Measurements from ENCODE around the gene ACAN.

Gene ACAN

DNA sequence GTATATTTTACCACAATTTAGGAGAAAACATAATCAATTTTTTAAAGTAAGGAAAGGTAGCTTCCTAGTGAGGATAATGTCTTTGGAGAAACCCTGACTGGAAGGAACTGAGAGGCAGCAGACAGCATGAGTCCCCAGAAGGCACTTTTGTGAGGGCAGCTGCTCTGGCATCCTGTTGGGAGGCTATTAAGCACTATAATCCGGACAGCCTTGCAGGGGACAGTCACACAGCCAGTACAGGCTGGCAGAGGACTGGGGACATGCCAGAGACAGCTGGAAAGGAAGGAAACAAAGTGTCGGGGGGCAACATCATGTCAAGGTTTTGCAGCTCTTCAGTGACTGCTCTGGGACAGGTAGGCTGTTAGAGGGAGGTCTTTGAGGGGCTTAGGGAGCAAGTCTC lies 15.7 kb downstream of the ACAN start:
- no peak overlapping the region for H3K4me3 ChIP-seq (ENCODE audit: control insufficient read depth, low read depth, low read length)
- no peak for DNase-seq (ENCODE audit: low read depth)
- TF ChIP-seq CTCF (conservative IDR thresholded peaks at IDR 0.05; ENCODE audit: control insufficient read depth, insufficient read depth, low read depth, low read length): no peak

DNA sequence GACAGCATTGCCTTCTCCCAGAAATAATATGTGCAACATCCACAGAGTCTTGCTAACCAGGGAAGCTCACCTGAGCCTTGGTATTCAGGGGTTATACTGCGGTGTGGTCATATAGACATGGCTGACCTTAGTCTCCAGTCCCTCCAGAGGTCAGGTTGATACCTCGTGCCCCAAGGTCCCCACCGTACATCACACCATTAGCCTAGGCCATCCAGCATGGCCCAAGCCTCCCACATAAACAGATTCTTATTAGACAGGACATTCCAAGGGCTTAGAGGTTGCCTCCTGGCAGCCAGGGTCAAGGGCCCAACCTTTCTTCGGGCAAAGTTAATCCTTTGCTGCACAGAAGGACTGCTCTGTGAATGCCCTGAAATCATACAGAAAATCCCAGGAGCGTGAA lies 18.8 kb downstream of the ACAN start:
- no peak for TF ChIP-seq CTCF (conservative IDR thresholded peaks at IDR 0.05; ENCODE audit: control insufficient read depth, insufficient read depth, low read depth, low read length)
- DNase-seq (ENCODE audit: low read depth): no peak
- H3K4me3 ChIP-seq (ENCODE audit: control insufficient read depth, low read depth, low read length): no peak overlapping the region

- TF ChIP-seq CTCF (conservative IDR thresholded peaks at IDR 0.05; ENCODE audit: control insufficient read depth, insufficient read depth, low read depth, low read length): no peak
- DNase-seq (ENCODE audit: low read depth): no peak
- H3K4me3 ChIP-seq (ENCODE audit: control insufficient read depth, low read depth, low read length): no peak overlapping the region
These were observed 25.6 kb downstream of the ACAN start for GRCh38 chr15:88828791-88829190.

GRCh38 chr15:88830016-88830415 lies 26.8 kb downstream of the ACAN start:
- no peak overlapping the region for H3K4me3 ChIP-seq (ENCODE audit: control insufficient read depth, low read depth, low read length)
- TF ChIP-seq CTCF (conservative IDR thresholded peaks at IDR 0.05; ENCODE audit: control insufficient read depth, insufficient read depth, low read depth, low read length): no peak
- DNase-seq (ENCODE audit: low read depth): no peak

GRCh38 chr15:88832820-88833730 lies 29.8 kb downstream of the ACAN start:
- no peak for DNase-seq (ENCODE audit: low read depth)
- TF ChIP-seq CTCF (conservative IDR thresholded peaks at IDR 0.05; ENCODE audit: control insufficient read depth, insufficient read depth, low read depth, low read length): no peak
- no peak overlapping the region for H3K4me3 ChIP-seq (ENCODE audit: control insufficient read depth, low read depth, low read length)

DNA sequence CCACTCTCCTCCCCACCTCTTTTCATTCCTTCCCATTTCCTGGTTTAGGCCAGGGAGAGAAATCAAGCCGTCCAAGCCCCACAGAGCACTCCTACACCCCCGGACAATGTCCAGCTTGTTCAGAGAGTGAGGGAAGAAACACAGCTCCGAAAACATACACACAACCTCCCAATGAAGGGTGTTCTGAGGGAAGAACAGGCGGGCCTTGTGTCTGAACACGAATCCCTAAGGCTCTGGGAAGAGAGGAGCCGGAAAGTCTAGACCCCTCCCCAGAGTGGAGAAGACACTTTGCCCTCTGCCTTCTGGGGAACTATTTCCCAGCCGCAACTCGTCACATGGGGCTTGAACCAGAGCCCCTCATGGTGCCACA lies 30.5 kb downstream of the ACAN start:
- H3K4me3 ChIP-seq (ENCODE audit: control insufficient read depth, low read depth, low read length): no peak overlapping the region
- no peak for TF ChIP-seq CTCF (conservative IDR thresholded peaks at IDR 0.05; ENCODE audit: control insufficient read depth, insufficient read depth, low read depth, low read length)
- DNase-seq (ENCODE audit: low read depth): no peak

Measured in fibroblast of mammary gland (primary cell).